Measurements from ENCODE around the gene RNU1-2. TPM values are rescaled to one million over a fixed set of nuclear protein-coding genes. Genes with fewer than 3 reads are reported as not detected.
"Not testable (repeated sequence)": the region's sequence is repeated elsewhere in the genome, so short reads cannot be mapped to it uniquely, and the experiment has no call there.

The RNU1-2 gene
- total RNA-seq, 1 experiment from 2014 or later: 2,051 TPM

- H3K9me3 Mint-ChIP-seq; H4K5ac ChIP-seq (ENCODE audit: insufficient read length, low read depth, low read length); H2BK120ac ChIP-seq (ENCODE audit: low read depth, low read length, poor library complexity, severe bottlenecking); H3K27ac Mint-ChIP-seq; H3K9me3 ChIP-seq (ENCODE audit: control insufficient read depth, low read depth, low read length); H2BK15ac ChIP-seq (ENCODE audit: low read depth, low read length); H3K4me3 Mint-ChIP-seq; H3K36me3 Mint-ChIP-seq (ENCODE audit: insufficient read depth in 1 of 3, low read depth in 3 of 3); H2BK12ac ChIP-seq (ENCODE audit: insufficient read length, low read depth, low read length); H3K4ac ChIP-seq (ENCODE audit: low read depth, low read length); H3K23ac ChIP-seq (ENCODE audit: insufficient read length, low read depth, low read length); H2AK5ac ChIP-seq (ENCODE audit: insufficient read length, low read length); H3K9ac ChIP-seq (ENCODE audit: extremely low read depth, insufficient read length, low read length); H3K4me1 ChIP-seq (ENCODE audit: insufficient read depth, low read length); H3K79me2 ChIP-seq (ENCODE audit: insufficient read depth, low read length); H2BK5ac ChIP-seq (ENCODE audit: insufficient read length, low read length); H2AFZ ChIP-seq (ENCODE audit: low read length); H4K91ac ChIP-seq (ENCODE audit: insufficient read length, low read depth, low read length); H3K27me3 ChIP-seq (ENCODE audit: insufficient read depth, low read length); H3T11ph ChIP-seq (ENCODE audit: low read length); H2BK20ac ChIP-seq (ENCODE audit: low read depth, low read length, poor library complexity, severe bottlenecking); H3K56ac ChIP-seq (ENCODE audit: insufficient read length, low read depth, low read length); H3K27ac ChIP-seq (ENCODE audit: insufficient read length, low read depth, low read length); H4K8ac ChIP-seq (replicated peaks; ENCODE audit: insufficient read length, low read depth, low read length); H3K4me2 ChIP-seq (ENCODE audit: insufficient read depth, insufficient read length, low read length); H3K23me2 ChIP-seq (ENCODE audit: insufficient read length, low read depth, low read length, poor library complexity, severe bottlenecking); DNase-seq; H3K18ac ChIP-seq (ENCODE audit: insufficient read length, low read depth, low read length); H3K27me3 Mint-ChIP-seq (ENCODE audit: low read depth); H3K79me1 ChIP-seq (ENCODE audit: insufficient read depth, low read depth, low read length, poor library complexity, severe bottlenecking); H3K14ac ChIP-seq (ENCODE audit: insufficient read depth, low read length); H4K20me1 ChIP-seq (ENCODE audit: control insufficient read depth, insufficient read depth, insufficient read length): not testable (repeated sequence)
- no CpG with 5 or more reads among the region's 1 CpG for WGBS (ENCODE audit: extremely low coverage, insufficient read length, low lambda C conversion rate)
- H3K4me1 Mint-ChIP-seq: peaks cover 18 to 22% of the 10 kb centered on the region in 2 experiments
Observed at GRCh38 chr1:16897653-16898052, 1.9 kb downstream of the RNU1-2 start.

GRCh38 chr1:16898298-16898697 lies 2.5 kb downstream of the RNU1-2 start:
- H3K27ac ChIP-seq (ENCODE audit: insufficient read length, low read depth, low read length); H3K27ac Mint-ChIP-seq; H3K27me3 Mint-ChIP-seq (ENCODE audit: low read depth): not testable (repeated sequence)

More at GRCh38 chr1:16898298-16898697, 2.5 kb downstream of the RNU1-2 start:
- peaks cover 22% of the 10 kb centered on the region in 2 experiments for H3K4me1 Mint-ChIP-seq
- H3T11ph ChIP-seq (ENCODE audit: low read length); H3K23me2 ChIP-seq (ENCODE audit: insufficient read length, low read depth, low read length, poor library complexity, severe bottlenecking); H3K4me2 ChIP-seq (ENCODE audit: insufficient read depth, insufficient read length, low read length); H3K9ac ChIP-seq (ENCODE audit: extremely low read depth, insufficient read length, low read length); H4K20me1 ChIP-seq (ENCODE audit: control insufficient read depth, insufficient read depth, insufficient read length); DNase-seq; H4K8ac ChIP-seq (replicated peaks; ENCODE audit: insufficient read length, low read depth, low read length); H2BK20ac ChIP-seq (ENCODE audit: low read depth, low read length, poor library complexity, severe bottlenecking); H2BK15ac ChIP-seq (ENCODE audit: low read depth, low read length); H3K4ac ChIP-seq (ENCODE audit: low read depth, low read length); H3K27me3 ChIP-seq (ENCODE audit: insufficient read depth, low read length); H3K36me3 Mint-ChIP-seq (ENCODE audit: insufficient read depth in 1 of 3, low read depth in 3 of 3); H2BK12ac ChIP-seq (ENCODE audit: insufficient read length, low read depth, low read length); H3K9me3 Mint-ChIP-seq; H3K56ac ChIP-seq (ENCODE audit: insufficient read length, low read depth, low read length); H3K79me2 ChIP-seq (ENCODE audit: insufficient read depth, low read length); H3K4me1 ChIP-seq (ENCODE audit: insufficient read depth, low read length); H3K79me1 ChIP-seq (ENCODE audit: insufficient read depth, low read depth, low read length, poor library complexity, severe bottlenecking); H3K9me3 ChIP-seq (ENCODE audit: control insufficient read depth, low read depth, low read length); H2BK120ac ChIP-seq (ENCODE audit: low read depth, low read length, poor library complexity, severe bottlenecking); H4K5ac ChIP-seq (ENCODE audit: insufficient read length, low read depth, low read length); H3K18ac ChIP-seq (ENCODE audit: insufficient read length, low read depth, low read length); H3K4me3 Mint-ChIP-seq; H4K91ac ChIP-seq (ENCODE audit: insufficient read length, low read depth, low read length); H3K23ac ChIP-seq (ENCODE audit: insufficient read length, low read depth, low read length); H2AFZ ChIP-seq (ENCODE audit: low read length); H2AK5ac ChIP-seq (ENCODE audit: insufficient read length, low read length); H2BK5ac ChIP-seq (ENCODE audit: insufficient read length, low read length); H3K14ac ChIP-seq (ENCODE audit: insufficient read depth, low read length): not testable (repeated sequence)
